Vagina (tissue), 2 donors: Measurements from ENCODE around the gene EDARADD. TPM values are rescaled to one million over a fixed set of nuclear protein-coding genes. Genes with fewer than 3 reads are reported as not detected.

Experiments
- DNase-seq, 2 donors: peaks; one replicate each; pipeline ENCODE4 v3.0.0-alpha.2; 2017; ENCODE audit errors: extremely low spot score in 2 of 2
- H3K27ac ChIP-seq: fragments of 200-600 bp; sonication (generic); one replicate; pipeline ENCODE4 v1.5.1; 2019
- H3K27me3 ChIP-seq: fragments of 200-600 bp; sonication (generic); one replicate; pipeline ENCODE4 v1.5.1; 2019
- H3K36me3 ChIP-seq, 2 donors: fragments of 200-600 bp; sonication (generic); one replicate each; pipeline ENCODE4 v1.5.1; 2017 to 2019
- H3K4me1 ChIP-seq: fragments of 200-600 bp; sonication (generic); one replicate; pipeline ENCODE4 v1.5.1; 2019
- H3K4me3 ChIP-seq, 2 donors: fragments of 200-600 bp; sonication (generic); 1 replicate in 1 of 2; 2 replicates in 1 of 2; pipeline ENCODE4 v1.5.1; 2016 to 2019
- H3K9me3 ChIP-seq: fragments of 200-600 bp; sonication (generic); one replicate; pipeline ENCODE4 v1.5.1; 2019
- POLR2A ChIP-seq, 2 donors: fragments of 450-650 bp; IDR thresholded peaks; one replicate each; pipeline ENCODE4 v1.6.1; 2017; ENCODE audit warnings: antibody characterized with exemption in 2 of 2, mild to moderate bottlenecking in 2 of 2, moderate library complexity in 2 of 2
- POLR2AphosphoS5 ChIP-seq, 2 donors: sonication (generic); formaldehyde crosslinking; IDR thresholded peaks; one replicate each; pipeline ENCODE4 v1.9.0; 2017; ENCODE audit warnings: antibody characterized with exemption in 2 of 2, mild to moderate bottlenecking in 2 of 2, low read depth in 1 of 2; ENCODE audit not compliant: insufficient read depth in 1 of 2
- intact Hi-C: fragments of 100-400 bp; cut with DNase I; formaldehyde crosslinking; loops from one replicate; pipeline ENCODE4 v1.15.1; 2023
- total RNA-seq: library from RNA; depleted of rRNA; stranded (reverse); fragments of >200 nt; gene quantifications from one replicate; pipeline ENCODE4 v1.2.3, GENCODE V29; 2016
- TF ChIP-seq, protein P1 (sequence below), 3 experiments: fragments of 450-650 bp in 2 of 3; fragments of 200-600 bp in 1 of 3; sonication (generic) in 1 of 3; IDR thresholded peaks; one replicate each; pipeline ENCODE4 v1.5.1; 2017 to 2019; ENCODE audit warnings: antibody characterized with exemption in 3 of 3, mild to moderate bottlenecking in 2 of 3, moderate library complexity in 2 of 3

Gene EDARADD
- total RNA-seq, 1 donor from 2014 or later, result 1.2 TPM

DNA sequence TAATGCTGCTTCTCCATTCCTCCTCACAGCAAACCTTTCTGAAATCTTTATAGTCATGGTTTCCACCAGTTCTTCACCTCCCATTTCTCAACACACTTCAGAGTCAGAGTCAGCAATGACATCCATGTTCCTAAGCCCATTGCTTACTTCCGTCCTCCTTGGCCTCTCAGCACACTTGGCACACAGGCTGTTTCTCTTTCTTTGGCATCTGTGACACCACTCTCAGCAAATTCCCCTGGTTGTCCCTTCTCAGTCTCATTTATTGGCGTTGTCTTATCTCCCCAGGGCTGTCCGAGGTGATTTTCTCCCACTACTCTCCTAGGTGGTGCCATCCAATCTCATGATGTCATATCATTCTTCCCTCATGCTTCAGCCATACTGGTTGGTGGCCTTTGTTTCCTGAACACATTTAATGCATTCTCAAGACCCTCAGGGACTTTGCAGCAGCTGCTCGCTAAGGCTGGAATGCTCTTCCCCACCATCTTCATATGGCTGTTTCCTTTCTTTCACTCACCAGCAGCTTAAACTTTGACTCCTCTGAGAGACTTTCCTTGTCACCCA, 126.4 kb downstream of the EDARADD start:
- intact Hi-C loops, result no loop called here
- no peaks in the 10 kb centered on the region for H3K36me3 ChIP-seq
- H3K27me3 ChIP-seq, result no peaks in the 10 kb centered on the region
- no peak overlapping the region for H3K27ac ChIP-seq
- no peak for DNase-seq
- no peak overlapping the region for H3K4me3 ChIP-seq
- TF ChIP-seq POLR2AphosphoS5 (IDR thresholded peaks at IDR 0.05; ENCODE audit: insufficient read depth in 1 of 2, low read depth in 1 of 2), result no peak
- TF ChIP-seq POLR2A (IDR thresholded peaks at IDR 0.05), result no peak
- H3K9me3 ChIP-seq, result no peaks in the 10 kb centered on the region
- peaks cover 14% of the 10 kb centered on the region for H3K4me1 ChIP-seq

- H3K36me3 ChIP-seq, result peaks cover 0 to 5% of the 10 kb centered on the region in 2 donors
- H3K4me3 ChIP-seq, result peak overlapping the region; percentile 80 to 98
- TF ChIP-seq POLR2AphosphoS5 (IDR thresholded peaks at IDR 0.05; ENCODE audit: insufficient read depth in 1 of 2, low read depth in 1 of 2) (no peak), POLR2A (IDR thresholded peaks at IDR 0.05) (no peak)
- TF ChIP-seq, protein P1, sequence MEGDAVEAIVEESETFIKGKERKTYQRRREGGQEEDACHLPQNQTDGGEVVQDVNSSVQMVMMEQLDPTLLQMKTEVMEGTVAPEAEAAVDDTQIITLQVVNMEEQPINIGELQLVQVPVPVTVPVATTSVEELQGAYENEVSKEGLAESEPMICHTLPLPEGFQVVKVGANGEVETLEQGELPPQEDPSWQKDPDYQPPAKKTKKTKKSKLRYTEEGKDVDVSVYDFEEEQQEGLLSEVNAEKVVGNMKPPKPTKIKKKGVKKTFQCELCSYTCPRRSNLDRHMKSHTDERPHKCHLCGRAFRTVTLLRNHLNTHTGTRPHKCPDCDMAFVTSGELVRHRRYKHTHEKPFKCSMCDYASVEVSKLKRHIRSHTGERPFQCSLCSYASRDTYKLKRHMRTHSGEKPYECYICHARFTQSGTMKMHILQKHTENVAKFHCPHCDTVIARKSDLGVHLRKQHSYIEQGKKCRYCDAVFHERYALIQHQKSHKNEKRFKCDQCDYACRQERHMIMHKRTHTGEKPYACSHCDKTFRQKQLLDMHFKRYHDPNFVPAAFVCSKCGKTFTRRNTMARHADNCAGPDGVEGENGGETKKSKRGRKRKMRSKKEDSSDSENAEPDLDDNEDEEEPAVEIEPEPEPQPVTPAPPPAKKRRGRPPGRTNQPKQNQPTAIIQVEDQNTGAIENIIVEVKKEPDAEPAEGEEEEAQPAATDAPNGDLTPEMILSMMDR (IDR thresholded peaks at IDR 0.05), result no peak
- no peaks in the 10 kb centered on the region for H3K9me3 ChIP-seq
- no peaks in the 10 kb centered on the region for H3K27me3 ChIP-seq
- peaks cover 14% of the 10 kb centered on the region for H3K4me1 ChIP-seq
- no peak for DNase-seq
- H3K27ac ChIP-seq, result peak overlapping the region; percentile 89
- intact Hi-C loops, result no loop called here
Measured at GRCh38 chr1:236522937-236523703, 129.0 kb downstream of the EDARADD start.

DNA sequence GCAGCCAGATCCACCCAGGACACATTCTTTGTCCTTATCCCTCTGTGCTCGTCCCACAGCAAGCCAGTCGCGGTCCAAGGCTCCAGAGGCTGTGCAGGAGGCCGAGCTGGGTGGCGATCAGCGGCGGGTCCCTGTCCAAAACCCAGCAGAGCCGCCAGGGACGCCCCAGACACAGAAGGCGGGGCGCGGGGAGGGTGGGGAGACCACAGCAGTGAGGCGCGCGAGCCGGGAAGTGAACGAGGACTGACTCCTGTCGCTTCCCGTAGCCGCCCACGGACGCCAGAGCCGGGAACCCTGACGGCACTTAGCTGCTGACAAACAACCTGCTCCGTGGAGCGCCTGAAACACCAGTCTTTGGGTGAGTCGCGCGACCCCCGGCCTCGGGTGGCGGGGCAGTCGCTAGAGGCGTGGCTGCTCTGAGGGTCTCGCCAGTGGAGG, 129.6 kb downstream of the EDARADD start, which contains the start of gene LGALS8:
LGALS8 (plus strand) TSS at position 279 of the 438 bp plus-strand sequence. CDS start 2,089 bp downstream, outside the sequence.
- intact Hi-C loops, result no loop called here
- TF ChIP-seq, protein P1 (IDR thresholded peaks at IDR 0.05), result no peak
- peak; percentile 43 to 85 for TF ChIP-seq POLR2AphosphoS5 (IDR thresholded peaks at IDR 0.05; ENCODE audit: insufficient read depth in 1 of 2, low read depth in 1 of 2)
- no peak for TF ChIP-seq POLR2A (IDR thresholded peaks at IDR 0.05)

GRCh38 chr1:236524142-236524894, 130.2 kb downstream of the EDARADD start:
- DNase-seq, result peak in 1 of 2 donors; percentile 90
- intact Hi-C loops, result no loop called here
- Histone ChIP-seq H3K27me3 (no peaks in the 10 kb centered on the region), H3K4me3 (peak overlapping the region; percentile 80 to 98), H3K4me1 (peaks cover 14% of the 10 kb centered on the region), H3K36me3 (peaks cover 0 to 5% of the 10 kb centered on the region in 2 donors), H3K27ac (peak overlapping the region; percentile 89), H3K9me3 (no peaks in the 10 kb centered on the region)
- TF ChIP-seq POLR2A (IDR thresholded peaks at IDR 0.05), result no peak
- TF ChIP-seq, protein P1 (IDR thresholded peaks at IDR 0.05), result no peak
- peak; percentile 65 to 71 for TF ChIP-seq POLR2AphosphoS5 (IDR thresholded peaks at IDR 0.05; ENCODE audit: insufficient read depth in 1 of 2, low read depth in 1 of 2)

More for the DNA sequence above, 129.6 kb downstream of the EDARADD start, which contains the start of gene LGALS8:
- no peaks in the 10 kb centered on the region for H3K27me3 ChIP-seq
- DNase-seq, result peak in 1 of 2 donors; percentile 91
- peak within 1 kb of the TSS; percentile 80 to 98 for H3K4me3 ChIP-seq
- peaks cover 0 to 5% of the 10 kb centered on the region in 2 donors for H3K36me3 ChIP-seq
- H3K4me1 ChIP-seq, result peaks cover 14% of the 10 kb centered on the region
- H3K27ac ChIP-seq, result peak within 1 kb of the TSS; percentile 89
- H3K9me3 ChIP-seq, result no peaks in the 10 kb centered on the region

DNA sequence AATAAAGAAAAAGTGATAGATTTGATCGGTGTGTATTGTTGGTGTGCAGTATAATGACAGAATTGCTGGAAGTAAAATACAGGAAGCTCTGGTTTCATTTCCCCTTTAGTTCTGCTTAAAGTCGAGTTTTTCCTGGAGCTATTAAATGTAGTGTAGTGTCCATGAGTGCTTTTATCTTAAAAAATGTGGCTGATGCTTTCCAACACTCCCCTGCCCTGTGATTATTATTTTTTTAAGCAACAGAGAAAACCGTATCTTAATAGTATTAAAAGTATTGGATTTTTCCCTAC, 130.8 kb downstream of the EDARADD start:
- intact Hi-C loops, result no loop called here
- Histone ChIP-seq H3K27ac (peak overlapping the region; percentile 89), H3K4me3 (peak overlapping the region; percentile 80 to 98)

More for the DNA sequence above, 130.8 kb downstream of the EDARADD start:
- no peak for DNase-seq
- Histone ChIP-seq H3K36me3 (peaks cover 0 to 5% of the 10 kb centered on the region in 2 donors), H3K4me1 (peaks cover 14% of the 10 kb centered on the region), H3K9me3 (no peaks in the 10 kb centered on the region), H3K27me3 (no peaks in the 10 kb centered on the region)
- TF ChIP-seq POLR2A (IDR thresholded peaks at IDR 0.05) (no peak), POLR2AphosphoS5 (IDR thresholded peaks at IDR 0.05; ENCODE audit: insufficient read depth in 1 of 2, low read depth in 1 of 2) (no peak)
- TF ChIP-seq, protein P1 (IDR thresholded peaks at IDR 0.05), result no peak
